GM19240 (cell line): ENCODE results near the gene PRCP.
"Not testable (repeated sequence)": the region's sequence is repeated elsewhere in the genome, so short reads cannot be mapped to it uniquely, and the experiment has no call there.

Experiments used
- DNase-seq: peaks from one replicate; pipeline ENCODE4 v3.0.0; 2011; ENCODE audit warnings: low spot score; ENCODE audit not compliant: insufficient read length

Gene PRCP

DNA sequence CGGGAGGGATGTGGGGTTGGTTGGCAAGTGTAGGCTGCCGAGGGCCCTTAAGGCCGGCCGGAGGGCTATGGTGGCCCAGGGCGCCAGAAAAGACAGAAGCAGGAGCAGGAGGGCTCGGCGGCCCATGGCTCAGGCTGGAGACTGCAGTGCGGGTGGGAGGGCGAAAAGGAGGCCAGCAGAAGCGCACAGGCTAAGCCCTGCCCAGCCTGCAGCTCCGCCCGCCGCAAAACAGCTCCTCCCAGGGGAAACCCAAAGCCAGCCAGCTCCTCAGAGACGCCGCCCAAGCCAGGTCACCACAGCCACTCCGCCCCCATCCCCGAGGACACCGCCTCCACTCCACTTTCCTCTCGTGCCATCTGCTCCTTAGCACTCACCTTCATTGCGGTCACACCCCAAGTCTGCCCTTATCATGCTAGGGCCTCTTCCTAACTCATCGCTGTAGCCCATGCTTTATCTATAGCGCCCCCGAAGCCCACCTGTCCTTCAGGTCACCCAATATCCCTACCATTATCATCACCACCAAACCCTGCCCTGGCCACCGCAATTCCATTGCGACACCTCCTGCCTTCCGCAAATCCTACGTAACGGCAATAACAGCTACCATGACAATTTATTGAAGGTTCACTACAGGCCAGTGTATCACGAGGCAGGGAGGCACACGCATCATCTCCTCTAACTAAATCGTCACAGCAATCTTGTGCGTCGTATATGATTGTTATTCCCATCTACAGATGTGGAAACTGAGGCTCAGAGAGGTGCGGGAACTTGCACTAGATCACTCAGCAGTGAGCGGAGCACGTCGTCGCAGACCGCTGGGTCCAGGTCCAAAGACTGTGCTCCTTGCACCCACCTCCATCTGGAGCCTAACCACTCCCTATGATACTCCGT lies at the start of gene PRCP:
TSS of gene PRCP (minus strand) at position 154 of the 888 bp plus-strand sequence. CDS start at position 126, 28 bp downstream.
- DNase-seq = peak; percentile 69

DNA sequence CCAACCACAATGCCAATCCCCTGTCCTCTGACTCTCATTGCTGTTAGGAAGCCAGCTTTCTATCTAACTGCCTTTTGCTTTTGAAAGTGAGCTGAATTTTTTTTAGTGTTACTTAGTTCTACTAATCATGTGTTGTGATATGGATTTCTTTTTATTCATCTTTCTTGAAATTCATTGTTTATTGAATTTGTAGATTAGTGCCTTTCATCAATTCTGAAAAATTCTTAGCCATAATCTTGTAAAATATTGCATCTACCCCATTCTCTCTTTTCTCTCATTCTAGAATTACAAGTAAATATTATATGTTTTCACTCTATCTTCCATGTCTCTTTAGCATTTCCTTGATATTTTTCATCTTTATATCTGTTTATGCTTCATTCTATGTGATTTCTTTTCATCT lies 49.1 kb upstream of the PRCP start:
- no peak for DNase-seq

DNA sequence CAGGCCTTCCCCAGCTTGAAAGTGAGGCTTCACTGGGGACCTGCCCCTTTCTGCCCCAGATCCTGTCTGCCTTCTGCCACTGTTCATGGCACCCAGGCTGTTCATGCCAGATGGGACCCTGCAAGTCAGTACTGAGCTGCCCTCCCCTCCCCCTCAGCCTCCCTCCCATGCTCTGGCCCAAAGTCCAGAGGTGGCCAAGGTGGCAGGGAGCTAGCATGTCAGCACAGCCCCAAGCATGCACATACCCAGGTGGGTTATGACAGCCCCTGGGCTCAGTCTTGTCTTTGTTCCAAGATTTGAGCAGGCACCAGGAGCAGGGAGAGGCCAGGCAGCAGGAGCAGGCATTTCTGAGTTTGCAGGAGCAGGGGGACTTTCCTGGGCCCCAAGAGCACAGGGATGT lies 45.5 kb upstream of the PRCP start:
- no peak for DNase-seq

DNA sequence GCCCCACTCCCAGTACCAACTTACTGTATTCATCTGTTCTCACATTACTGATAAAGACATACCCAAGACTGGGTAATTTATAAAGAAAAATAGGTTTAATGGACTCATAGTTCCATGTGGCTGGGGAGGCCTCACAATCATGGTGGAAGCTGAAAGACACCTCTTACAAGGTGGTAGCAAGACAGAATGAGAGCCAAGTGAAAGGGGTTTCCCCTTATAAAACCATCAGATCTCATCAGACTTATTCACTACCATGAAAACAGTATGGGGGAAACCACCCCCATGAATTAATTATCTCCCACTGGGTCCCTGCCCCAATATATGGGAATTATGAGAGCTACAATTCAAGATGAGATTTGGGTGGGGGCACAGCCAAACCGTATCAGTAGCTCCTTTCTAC lies 44.8 kb upstream of the PRCP start:
- not testable (repeated sequence) for DNase-seq

DNA sequence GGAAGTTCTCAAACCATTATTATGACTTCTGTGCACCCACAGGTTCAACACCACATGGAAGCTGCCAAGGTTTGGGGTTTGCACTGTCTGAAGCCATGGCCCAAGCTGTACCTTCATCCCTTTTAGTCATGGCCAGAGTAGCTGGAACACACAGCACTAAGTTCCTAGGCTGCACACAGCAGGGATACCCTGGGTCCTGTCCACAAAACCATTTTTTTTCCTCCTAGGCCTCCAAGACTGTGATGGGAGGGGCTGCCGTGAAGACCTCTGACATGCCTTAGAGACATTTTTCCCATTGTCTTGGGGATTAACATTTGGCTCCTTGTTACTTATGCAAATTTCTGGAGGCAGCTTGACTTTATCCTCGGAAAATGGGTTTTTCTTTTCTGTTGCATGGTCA lies 44.0 kb upstream of the PRCP start:
- DNase-seq = no peak

DNA sequence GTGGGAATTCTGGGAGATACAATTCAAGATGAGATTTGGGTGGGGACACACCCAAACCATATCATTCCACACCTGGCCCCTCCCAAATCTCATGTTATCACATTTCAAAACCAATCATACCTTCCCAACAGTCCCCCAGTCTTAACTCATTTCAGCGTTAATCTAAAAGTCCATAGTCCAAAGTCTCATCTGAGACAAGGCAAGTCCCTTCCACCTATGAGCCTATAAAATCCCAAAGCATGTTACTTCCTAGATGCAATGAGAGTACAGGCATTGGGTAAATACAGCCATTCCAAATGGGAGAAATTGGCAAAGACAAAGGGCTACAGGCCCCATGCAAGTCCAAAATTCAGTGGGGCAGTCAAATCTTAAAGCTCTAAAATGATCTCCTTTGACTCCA lies 43.2 kb upstream of the PRCP start:
- not testable (repeated sequence) for DNase-seq

DNA sequence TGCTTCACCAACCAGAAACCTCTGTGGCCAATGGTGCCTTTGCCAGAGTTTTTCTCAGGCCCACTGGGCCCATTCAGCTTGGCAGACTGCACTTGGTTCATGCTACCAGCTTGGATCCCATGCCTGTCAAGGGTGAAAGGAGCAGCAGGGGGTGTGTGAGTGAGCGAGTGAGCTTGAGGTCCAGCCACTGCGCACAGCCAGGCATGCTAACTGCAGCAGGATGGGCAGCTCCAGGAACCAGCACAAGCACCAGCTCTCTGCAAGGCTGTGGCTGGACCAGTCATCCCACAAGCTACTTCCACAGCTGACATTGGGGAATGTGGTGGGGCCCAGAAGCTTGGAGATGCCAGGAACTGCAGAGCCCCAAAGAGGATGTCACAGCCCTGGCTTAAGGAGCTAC lies 42.1 kb upstream of the PRCP start:
- DNase-seq = no peak

DNA sequence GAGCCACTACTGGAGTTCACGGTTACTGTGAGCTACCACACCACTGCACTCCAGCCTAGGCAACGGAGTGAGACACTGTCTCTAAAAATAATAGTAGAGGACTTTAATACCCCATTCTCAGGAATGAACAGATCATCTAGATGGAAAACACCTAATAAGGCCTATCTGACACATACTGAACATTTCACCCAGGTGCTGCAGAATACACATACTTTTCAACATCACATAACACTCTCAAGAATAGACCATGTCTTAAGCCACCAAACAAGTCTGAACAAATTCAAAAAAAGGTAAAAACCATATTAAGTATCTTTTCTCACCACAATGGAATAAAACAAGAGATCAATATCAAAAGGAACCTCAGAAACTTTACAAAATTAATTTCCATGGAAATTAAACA lies 39.2 kb upstream of the PRCP start:
- no peak for DNase-seq

DNA sequence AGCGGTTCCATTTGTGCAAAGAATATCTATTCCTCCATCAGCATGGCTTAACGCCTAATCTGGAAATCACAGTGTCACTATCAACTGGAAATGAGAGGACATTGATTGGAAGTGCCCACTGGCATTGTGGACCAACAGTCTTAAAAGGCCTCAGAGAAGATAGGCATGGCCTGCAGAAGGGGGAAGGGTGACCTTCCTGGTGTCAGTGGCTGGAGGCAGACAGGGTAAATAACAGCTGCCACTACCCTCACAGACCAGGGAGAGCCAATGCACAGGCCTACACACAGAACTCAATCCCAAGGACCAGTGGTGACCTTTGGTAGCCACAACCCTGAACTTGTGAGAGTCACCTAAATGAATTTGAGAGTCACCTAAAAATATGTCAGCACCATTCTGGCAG lies 37.3 kb upstream of the PRCP start:
- no peak for DNase-seq

DNA sequence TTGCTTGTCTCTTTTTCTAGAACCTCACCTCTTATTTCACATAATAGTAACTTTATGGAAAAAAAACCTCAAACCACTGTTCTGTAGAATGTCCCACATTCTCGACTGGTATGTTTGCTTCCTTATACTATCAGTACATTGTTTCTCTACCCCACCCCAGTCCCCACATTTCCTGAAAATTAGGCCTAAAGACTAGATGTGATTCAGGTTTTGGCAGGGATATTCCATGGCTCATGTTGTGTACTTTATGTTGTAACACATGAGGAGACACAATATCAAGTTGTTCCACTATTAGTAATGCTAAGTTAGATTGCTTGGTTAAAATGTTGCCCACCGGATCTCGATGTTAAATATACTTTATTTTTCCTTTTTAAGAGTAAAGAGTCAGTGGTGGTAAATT lies 36.0 kb upstream of the PRCP start:
- no peak for DNase-seq

DNA sequence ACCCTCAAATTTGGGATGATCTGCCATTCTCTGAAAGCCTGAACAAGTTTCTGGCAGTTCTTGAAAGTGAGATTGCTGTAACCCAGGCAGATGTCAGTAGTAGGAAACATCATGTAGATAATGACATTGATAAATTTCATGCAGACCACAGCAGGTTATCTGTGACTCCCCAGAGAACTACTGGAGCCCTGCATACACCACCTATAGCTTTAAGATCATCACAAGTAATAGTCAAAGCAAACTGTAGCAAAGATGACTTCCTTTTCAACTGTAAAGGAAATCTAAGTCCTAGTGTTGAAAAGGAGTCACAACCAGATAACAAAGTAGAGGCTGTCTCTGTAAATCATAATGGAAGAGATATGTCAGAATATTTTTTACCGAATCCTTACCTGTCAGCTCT lies 32.3 kb upstream of the PRCP start:
- no peak for DNase-seq

DNA sequence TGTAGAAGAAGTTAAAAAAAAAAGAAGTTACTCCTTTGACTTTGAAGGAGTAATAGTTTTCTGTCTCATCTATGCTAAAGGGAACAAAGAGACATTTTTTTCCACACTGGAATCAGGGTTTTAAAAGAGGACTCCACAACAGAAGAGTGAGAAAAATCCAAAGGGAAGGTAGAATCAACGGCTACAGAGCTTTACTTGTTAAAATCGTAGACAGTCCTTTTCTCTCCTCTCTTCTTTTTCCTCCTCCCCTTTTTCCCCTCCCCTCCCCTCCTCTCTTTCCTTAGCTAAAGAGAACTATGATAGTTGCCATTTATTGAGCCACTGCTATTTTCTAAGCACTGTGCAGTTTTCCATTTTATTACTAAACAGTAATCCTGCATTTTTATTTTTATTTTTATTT lies 30.5 kb upstream of the PRCP start:
- no peak for DNase-seq

DNA sequence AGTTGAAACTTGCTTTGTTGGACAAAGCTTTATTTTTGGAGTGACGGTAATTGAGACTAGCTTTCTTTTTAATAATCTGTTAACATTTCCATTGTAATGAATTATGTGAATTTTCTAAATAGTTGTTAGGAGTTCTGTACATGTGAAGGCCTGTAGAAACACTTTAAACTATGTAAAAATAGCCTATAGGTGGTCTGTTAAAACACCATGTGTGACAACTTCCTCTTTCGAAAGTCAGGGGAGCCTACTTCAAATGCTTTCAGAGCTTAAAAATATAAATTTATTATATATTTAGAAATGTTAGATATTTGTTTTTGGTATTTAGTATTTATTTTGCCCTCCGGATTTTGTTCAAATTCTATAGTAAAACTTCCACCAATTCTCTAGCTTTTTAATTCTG lies 30.0 kb upstream of the PRCP start:
- DNase-seq = no peak

DNA sequence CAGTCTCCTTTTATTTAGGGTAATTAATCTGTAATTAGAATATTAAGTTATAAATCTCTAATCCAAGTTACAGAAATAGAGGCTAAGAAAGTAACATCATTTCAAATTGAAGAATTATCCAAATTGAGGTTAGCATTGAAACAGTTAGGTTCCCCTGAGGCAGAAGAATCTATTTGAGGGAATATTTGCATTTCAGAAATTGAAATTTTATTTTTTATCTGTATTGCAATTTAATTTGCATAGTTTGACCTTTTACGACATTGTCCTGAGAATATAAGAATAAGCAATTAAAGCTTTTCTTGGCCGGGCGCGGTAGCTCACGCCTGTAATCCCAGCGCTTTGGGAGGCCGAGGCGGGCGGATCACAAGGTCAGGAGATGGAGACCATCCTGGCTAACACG lies 28.9 kb upstream of the PRCP start:
- no peak for DNase-seq

DNA sequence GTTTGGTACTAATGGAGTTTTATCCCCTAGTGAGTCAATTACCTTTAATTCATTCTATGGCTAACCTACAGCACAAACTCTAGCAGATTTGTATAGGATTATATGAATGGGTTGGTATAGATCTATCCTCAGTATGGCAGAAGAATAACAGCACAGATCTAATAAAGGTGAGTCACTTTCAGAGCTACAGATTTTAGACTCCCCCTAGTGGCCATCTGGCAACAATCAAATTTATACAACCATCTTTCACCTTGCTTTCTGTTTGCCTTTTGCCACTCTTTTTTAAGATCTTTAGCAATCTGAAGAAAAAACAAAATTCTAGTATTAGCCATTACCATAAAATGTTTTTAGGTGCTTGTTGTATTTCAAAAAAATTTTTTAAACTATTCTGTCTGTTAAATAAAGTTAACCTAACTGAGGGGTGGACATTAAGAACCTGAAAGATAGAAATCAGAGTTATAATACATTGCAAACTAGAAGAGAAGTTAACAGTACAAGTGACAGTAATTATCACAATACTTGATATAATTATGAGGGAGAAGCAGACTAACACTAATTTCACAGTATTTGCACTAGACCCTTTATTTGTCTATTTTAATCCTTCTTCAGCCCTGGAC lies 27.1 kb upstream of the PRCP start:
- DNase-seq = peak; percentile 21

DNA sequence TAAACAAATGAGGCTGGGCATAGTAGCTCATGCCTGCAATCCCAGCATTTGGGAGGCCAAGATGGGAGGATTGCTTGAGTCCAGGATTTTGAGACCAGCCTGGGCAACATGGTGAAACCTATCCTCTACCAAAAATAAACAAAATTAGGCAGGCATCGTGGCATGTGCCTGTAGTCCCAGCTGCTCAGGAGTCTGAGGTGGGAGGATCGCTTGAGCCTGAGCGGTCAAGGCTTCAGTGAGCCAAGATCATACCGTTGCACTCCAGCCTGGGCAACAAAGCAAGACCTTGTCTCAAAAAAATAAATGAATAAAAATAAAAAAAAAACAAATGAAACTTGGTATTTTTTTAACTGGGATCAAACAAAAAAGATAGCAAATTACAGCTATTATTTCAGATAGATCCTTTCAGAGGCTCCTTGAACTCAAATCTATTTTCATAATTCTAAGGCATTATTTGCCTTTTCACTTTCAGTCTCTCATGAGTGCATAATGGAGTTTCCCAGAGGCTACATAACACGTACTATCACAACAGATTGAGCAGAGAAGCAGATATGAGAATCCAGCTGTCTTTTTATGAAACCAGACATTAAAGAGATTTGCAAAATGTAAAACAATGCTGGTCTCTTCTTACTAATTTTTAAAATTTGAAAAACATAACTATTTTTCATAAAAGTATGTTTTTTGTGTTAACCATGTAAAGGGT lies 24.4 kb upstream of the PRCP start:
- no peak for DNase-seq

DNA sequence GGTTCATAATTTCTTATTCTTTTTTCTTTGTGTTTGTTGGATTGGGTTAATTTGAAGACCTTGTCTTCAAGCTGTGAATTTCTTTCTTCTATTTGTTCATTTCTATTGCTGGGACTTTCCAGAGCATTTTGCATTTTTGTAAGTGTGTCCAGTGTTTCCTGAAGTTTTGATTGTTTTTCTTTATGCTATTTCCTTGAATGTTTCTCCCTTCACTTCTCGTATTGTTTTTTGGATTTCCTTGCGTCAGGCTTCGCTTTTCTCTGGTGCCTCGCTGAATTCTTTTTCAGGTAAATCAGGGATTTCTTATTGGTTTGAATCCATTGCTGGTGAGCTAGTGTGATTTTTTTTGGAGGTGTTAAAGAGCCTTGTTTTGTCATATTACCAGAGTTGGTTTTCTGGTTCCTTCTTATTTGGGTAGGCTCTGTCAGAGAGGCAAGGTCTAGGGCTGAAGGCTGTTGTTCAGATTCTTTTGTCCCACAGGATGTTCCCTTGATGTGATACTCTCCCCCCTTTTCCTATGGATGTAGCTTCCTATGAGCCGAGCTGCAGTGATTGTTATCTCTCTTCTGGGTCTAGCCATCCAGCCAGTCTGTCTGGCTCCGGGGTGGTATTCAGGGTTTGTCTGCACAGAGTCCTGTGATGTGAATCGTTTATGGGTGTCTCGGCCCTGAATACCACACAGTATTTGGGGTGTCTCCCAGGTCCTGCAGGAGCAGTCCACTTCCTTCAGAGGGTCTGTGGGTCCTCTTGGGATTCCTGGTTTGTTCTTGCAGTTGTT lies 22.4 kb upstream of the PRCP start:
- DNase-seq = not testable (repeated sequence)

DNA sequence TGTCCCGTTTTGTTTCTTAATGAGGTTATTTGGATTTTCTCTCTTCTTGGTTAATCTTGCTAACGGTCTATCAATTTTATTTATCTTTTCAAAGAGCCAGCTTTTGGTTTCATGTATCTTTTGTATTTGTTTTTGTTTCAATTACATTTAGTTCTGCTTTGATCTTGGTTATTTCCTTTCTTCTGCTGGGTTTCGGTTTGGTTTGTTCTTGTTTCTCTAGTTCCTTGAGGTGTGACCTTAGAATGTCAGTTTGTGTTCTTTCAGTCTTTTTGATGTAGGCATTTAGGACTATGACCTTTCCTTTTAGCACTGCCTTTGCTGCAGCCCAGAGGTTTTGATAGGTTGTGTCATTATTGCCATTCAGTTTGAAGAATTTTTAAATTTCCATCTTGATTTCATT lies 20.0 kb upstream of the PRCP start:
- DNase-seq = not testable (repeated sequence)

DNA sequence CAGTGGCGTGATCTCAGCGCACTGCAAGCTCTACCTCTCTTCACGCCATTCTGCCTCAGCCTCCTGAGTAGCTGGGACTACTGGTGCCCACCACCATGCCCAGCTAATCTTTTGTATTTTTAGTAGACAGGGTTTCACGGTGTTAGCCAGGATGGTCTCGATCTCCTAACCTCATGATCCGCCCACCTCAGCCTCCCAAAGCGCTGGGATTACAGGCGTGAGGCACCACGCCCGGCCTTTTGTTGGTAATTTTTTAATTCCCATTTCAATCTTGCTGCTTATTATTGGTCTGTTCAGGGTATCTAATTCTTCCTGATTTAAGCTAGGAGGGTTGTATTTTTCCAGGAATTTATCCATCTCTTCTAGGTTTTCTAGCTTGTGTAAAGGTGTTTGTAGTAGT lies 19.6 kb upstream of the PRCP start:
- not testable (repeated sequence) for DNase-seq

DNA sequence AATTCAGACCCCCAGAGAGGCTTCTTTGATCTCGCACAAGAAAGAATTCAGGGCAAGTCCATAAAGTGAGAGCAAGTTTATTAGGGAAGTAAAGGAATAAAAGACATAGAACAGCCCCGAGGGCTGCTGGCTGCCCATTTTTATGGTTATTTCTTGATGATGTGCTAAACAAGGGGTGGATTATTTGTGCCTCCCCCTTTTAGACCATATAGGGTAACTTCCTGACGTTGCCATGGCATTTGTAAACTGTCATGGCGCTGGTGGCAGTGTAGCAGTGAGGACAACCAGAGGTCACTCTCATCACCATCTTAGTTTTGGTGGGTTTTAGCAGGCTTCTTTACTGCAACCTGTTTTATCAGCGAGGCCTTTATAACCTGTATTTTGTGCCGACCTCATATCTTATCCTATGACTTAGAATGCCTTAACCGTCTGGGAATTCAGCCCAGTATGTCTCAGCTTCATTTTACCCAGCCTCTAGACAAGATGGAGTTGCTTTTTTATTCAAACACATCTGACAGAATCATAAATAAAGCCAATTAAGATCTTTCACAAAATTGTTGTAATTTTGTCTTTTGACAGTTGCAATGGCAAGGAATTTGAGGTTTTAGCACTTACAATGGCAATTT lies 8.9 kb upstream of the PRCP start:
- DNase-seq = no peak

DNA sequence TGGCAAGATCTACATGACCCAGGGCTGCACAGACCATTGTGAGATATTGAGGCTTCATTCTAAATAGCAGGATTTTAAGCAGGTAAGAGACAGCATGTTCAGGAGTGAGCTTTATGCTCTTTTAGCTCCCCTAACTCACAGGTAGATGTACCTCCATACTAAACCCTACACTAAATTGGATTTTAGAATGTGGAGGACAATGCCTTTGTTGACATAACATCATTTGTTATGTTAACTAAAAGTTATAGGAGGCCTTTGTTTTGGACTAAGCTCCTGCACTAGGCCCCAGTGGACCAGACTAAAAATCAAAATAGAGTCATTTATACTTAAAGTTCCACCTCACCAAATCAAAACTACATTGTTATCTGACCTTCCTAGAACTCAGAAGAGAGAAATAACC lies 8.1 kb upstream of the PRCP start:
- DNase-seq = no peak
